Activated B cell treated with CpG ODN at 0.5 μM for 24 hours (primary cell): ENCODE data around the gene ZNF154. TPM values are rescaled to one million over a fixed set of nuclear protein-coding genes. Genes with fewer than 3 reads are reported as not detected.

Experiments used
- ATAC-seq: fragments of 200-7000 bp; cut with Tn5 transposase; one replicate; pipeline ENCODE4 v1.10.0; 2021; ENCODE audit warnings: low read depth, mild to moderate bottlenecking, moderate library complexity
- CTCF ChIA-PET: fragments of 350-600 bp; sonication (Branson Sonifier 250); formaldehyde crosslinking; loops from one replicate; lab custom pipeline; 2021; ENCODE audit warnings: antibody characterized with exemption; lab: Charles Lee
- POLR2A ChIA-PET: fragments of 350-600 bp; sonication (Branson Sonifier 250); formaldehyde crosslinking; loops from one replicate; lab custom pipeline; 2021; ENCODE audit warnings: antibody characterized with exemption; lab: Charles Lee
- DNase-seq: peaks from one replicate; pipeline ENCODE4 v3.0.0; 2022
- H3K27ac Mint-ChIP-seq: one replicate; pipeline ENCODE4 v1.8.0; 2020; ENCODE audit warnings: mixed read lengths
- H3K27me3 Mint-ChIP-seq: one replicate; pipeline ENCODE4 v1.8.0; 2021; ENCODE audit warnings: mixed read lengths
- H3K36me3 Mint-ChIP-seq: one replicate; pipeline ENCODE4 v1.8.0; 2021; ENCODE audit warnings: low read depth, mixed read lengths
- H3K4me1 Mint-ChIP-seq: one replicate; pipeline ENCODE4 v1.8.0; 2021; ENCODE audit warnings: mixed read lengths
- H3K4me3 Mint-ChIP-seq: one replicate; pipeline ENCODE4 v1.8.0; 2020; ENCODE audit warnings: mild to moderate bottlenecking, mixed read lengths
- H3K9me3 Mint-ChIP-seq: one replicate; pipeline ENCODE4 v1.8.0; 2020; ENCODE audit warnings: mixed read lengths
- intact Hi-C: fragments of 100-400 bp; cut with micrococcal nuclease; formaldehyde crosslinking; loops from one replicate; pipeline ENCODE4 v1.15.1; 2024
- total RNA-seq: library from RNA; stranded (reverse); gene quantifications from 2 replicates; pipeline ENCODE4 v1.2.3, GENCODE V29; 2022
- TF ChIP-seq, protein P1 (sequence below): fragments of 200-600 bp; IDR thresholded peaks from one replicate; pipeline ENCODE4 v1.8.0; 2022; ENCODE audit warnings: antibody characterized with exemption, mild to moderate bottlenecking

ZNF154 gene
- total RNA-seq = 23.2 and 27.9 TPM in 2 replicates

GRCh38 chr19:57708641-57709361 lies at the start of gene ZNF154:
ZNF154 (minus strand) TSS chr19:57709204; CDS start chr19:57708971, 233 bp downstream.
- H3K9me3 Mint-ChIP-seq = peaks cover 5% of the 10 kb centered on the region
- ChIA-PET CTCF (no interaction called here), POLR2A (interaction anchor here (0.5 to 2.9 kb wide), 22 partner anchors 14 to 811 kb away, joined by 3 to 55 read pairs (median 4); partner anchors contain the start of genes ERVK3-1, ZBTB45, ZNF134 and ZNF211)
- intact Hi-C loops = loop anchor here (1.0 kb wide), 2 partner anchors 18 to 28 kb away; partner anchors contain the start of genes ZNF551 and ZNF671
- peak within 1 kb of the TSS; percentile 93 for H3K4me3 Mint-ChIP-seq
- DNase-seq = peak; percentile 56
- H3K27me3 Mint-ChIP-seq = no peaks in the 10 kb centered on the region
- peak within 1 kb of the TSS; percentile 93 for H3K27ac Mint-ChIP-seq
- H3K36me3 Mint-ChIP-seq = peaks cover 43% of the 10 kb centered on the region
- ATAC-seq = peak; percentile 93
- H3K4me1 Mint-ChIP-seq = peaks cover 46% of the 10 kb centered on the region
- TF ChIP-seq, protein P1, sequence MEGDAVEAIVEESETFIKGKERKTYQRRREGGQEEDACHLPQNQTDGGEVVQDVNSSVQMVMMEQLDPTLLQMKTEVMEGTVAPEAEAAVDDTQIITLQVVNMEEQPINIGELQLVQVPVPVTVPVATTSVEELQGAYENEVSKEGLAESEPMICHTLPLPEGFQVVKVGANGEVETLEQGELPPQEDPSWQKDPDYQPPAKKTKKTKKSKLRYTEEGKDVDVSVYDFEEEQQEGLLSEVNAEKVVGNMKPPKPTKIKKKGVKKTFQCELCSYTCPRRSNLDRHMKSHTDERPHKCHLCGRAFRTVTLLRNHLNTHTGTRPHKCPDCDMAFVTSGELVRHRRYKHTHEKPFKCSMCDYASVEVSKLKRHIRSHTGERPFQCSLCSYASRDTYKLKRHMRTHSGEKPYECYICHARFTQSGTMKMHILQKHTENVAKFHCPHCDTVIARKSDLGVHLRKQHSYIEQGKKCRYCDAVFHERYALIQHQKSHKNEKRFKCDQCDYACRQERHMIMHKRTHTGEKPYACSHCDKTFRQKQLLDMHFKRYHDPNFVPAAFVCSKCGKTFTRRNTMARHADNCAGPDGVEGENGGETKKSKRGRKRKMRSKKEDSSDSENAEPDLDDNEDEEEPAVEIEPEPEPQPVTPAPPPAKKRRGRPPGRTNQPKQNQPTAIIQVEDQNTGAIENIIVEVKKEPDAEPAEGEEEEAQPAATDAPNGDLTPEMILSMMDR = no peak

DNA sequence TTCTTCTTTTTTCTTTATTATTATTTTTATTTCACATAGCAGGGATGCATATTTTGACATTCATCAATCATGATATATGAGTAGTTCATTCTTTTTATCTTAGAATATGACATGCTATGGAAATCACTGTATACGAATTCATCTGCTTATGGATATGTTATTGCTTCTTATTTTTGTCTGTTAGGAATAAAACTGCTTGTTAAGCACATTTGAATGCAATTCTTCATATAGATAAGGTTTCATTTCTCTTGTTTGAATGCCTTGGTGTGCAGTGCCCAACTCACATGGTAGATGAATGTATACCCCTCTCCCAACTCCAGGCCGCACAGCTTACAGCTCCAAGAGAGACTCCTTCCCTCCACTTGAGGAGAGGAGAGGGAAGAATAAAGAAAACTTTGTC lies 48.9 kb upstream of the ZNF154 start:
- ATAC-seq = no peak
- H3K27me3 Mint-ChIP-seq = no peaks in the 10 kb centered on the region
- POLR2A ChIA-PET = no interaction called here
- CTCF ChIA-PET = no interaction called here
- H3K4me3 Mint-ChIP-seq = no peak overlapping the region
- peaks cover 2% of the 10 kb centered on the region for H3K4me1 Mint-ChIP-seq
- intact Hi-C loops = no loop called here
- no peak overlapping the region for H3K27ac Mint-ChIP-seq
- peaks cover 28% of the 10 kb centered on the region for H3K9me3 Mint-ChIP-seq
- TF ChIP-seq, protein P1 = no peak
- H3K36me3 Mint-ChIP-seq = peaks cover 77% of the 10 kb centered on the region
- DNase-seq = no peak

DNA sequence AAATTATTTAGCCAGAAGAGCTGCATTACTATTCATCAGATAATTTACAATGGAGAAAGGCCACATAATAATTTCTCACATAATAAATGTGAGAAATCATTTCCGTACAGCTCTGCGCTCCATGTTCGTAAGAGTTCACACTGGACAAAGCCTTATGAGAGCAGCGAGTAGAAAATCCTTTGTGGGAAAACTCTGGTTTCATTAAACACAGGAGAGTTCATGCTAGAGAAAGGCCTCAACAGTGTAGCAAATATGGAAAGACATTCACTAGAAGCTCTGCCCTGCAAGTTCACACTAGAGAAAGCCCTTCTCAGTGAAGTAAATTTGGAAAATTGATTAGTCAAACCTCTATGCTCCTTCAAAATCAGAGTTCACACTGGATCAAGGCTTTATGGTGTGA lies 46.0 kb upstream of the ZNF154 start:
- no peak for ATAC-seq
- Mint-ChIP-seq H3K27ac (no peak overlapping the region), H3K9me3 (peaks cover 40% of the 10 kb centered on the region), H3K27me3 (no peaks in the 10 kb centered on the region), H3K4me1 (peaks cover 11% of the 10 kb centered on the region), H3K4me3 (no peak overlapping the region), H3K36me3 (peaks cover 94% of the 10 kb centered on the region)
- intact Hi-C loops = no loop called here
- POLR2A ChIA-PET = no interaction called here
- CTCF ChIA-PET = no interaction called here
- TF ChIP-seq, protein P1 = no peak
- no peak for DNase-seq

DNA sequence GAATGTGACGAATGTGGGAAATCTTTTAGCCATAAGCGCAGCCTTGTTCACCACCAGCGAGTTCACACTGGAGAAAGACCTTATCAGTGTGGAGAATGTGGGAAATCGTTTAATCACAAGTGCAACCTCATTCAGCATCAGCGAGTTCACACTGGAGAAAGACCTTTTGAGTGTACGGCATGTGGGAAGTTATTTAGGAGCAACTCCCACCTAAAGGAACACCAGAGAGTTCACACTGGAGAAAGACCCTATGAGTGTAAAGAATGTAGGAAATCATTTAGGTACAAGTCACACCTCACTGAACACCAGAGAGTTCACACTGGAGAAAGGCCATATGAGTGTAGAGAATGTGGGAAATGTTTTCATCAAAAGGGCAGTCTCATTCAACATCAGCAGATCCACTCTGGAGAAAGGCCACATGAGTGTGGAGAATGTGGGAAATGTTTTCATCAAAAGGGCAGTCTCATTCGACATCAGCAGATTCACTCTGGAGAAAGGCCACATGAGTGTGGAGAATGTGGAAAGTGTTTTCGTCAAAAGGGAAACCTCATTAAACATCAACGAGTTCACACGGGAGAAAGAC lies 45.2 kb upstream of the ZNF154 start:
- intact Hi-C loops = no loop called here
- Mint-ChIP-seq H3K27ac (no peak overlapping the region), H3K36me3 (peaks cover 95% of the 10 kb centered on the region), H3K27me3 (no peaks in the 10 kb centered on the region), H3K4me1 (peaks cover 15% of the 10 kb centered on the region), H3K4me3 (no peak overlapping the region), H3K9me3 (peaks cover 43% of the 10 kb centered on the region)
- ChIA-PET POLR2A (no interaction called here), CTCF (no interaction called here)
- TF ChIP-seq, protein P1 = no peak
- DNase-seq (no peak), ATAC-seq (no peak)

- peaks cover 59% of the 10 kb centered on the region for H3K36me3 Mint-ChIP-seq
Observed at GRCh38 chr19:57748029-57748428, 39.0 kb upstream of the ZNF154 start.

More at GRCh38 chr19:57748029-57748428, 39.0 kb upstream of the ZNF154 start:
- TF ChIP-seq, protein P1 = no peak
- Mint-ChIP-seq H3K9me3 (peaks cover 19% of the 10 kb centered on the region), H3K4me1 (peaks cover 42% of the 10 kb centered on the region), H3K27ac (no peak overlapping the region), H3K4me3 (peak overlapping the region; percentile 91), H3K27me3 (no peaks in the 10 kb centered on the region)
- ATAC-seq (no peak), DNase-seq (no peak)
- intact Hi-C loops = no loop called here
- POLR2A ChIA-PET = interaction anchor here (1.1 to 2.4 kb wide), 2 partner anchors 72 to 752 kb away, joined by 4 to 13 read pairs; no protein-coding TSS in a partner anchor
- CTCF ChIA-PET = no interaction called here
